H1 (cell line): Measurements from ENCODE around the gene SBF2. TPM values are rescaled to one million over a fixed set of nuclear protein-coding genes. Genes with fewer than 3 reads are reported as not detected.

ENCODE experiments used
- CTCF ChIA-PET: fragments of 300-600 bp; sonication (Branson Sonifier 250); formaldehyde crosslinking; loops from one replicate; lab custom pipeline; 2021; ENCODE audit not compliant: partially characterized antibody; lab: Charles Lee
- POLR2A ChIA-PET: fragments of 300-600 bp; sonication (Branson Sonifier 250); formaldehyde crosslinking; loops from one replicate; lab custom pipeline; 2021; ENCODE audit warnings: inconsistent platforms; ENCODE audit not compliant: partially characterized antibody; lab: Charles Lee
- DNase-seq, 2 experiments: peaks; one replicate each; pipeline versions ENCODE4 v3.0.0 to v3.0.0-alpha.2; 2010 to 2022; ENCODE audit warnings: low spot score in 2 of 2, low read depth in 1 of 2, mixed read lengths in 1 of 2
- FAIRE-seq: peaks from 2 replicates; lab custom pipeline; 2011; peaks lifted over from hg19 to GRCh38; lab: Jason Lieb, UNC
- H2AFZ ChIP-seq: 2 replicates; pipeline ENCODE4 v1.8.1; 2012; ENCODE audit warnings: low read length, inconsistent platforms
- H2AK5ac ChIP-seq: 2 replicates; pipeline ENCODE4 v1.6.1; 2013; ENCODE audit warnings: low read depth, low read length
- H2BK120ac ChIP-seq: replicated peaks from 2 replicates; pipeline ENCODE3; 2013; ENCODE audit warnings: low read depth, low read length, inconsistent platforms
- H2BK12ac ChIP-seq: 2 replicates; pipeline ENCODE4 v1.6.1; 2013; ENCODE audit warnings: low read depth, low read length
- H2BK15ac ChIP-seq: 2 replicates; pipeline ENCODE4 v1.6.1; 2013; ENCODE audit warnings: low read length
- H2BK20ac ChIP-seq: 2 replicates; pipeline ENCODE4 v1.6.1; 2013; ENCODE audit warnings: low read length
- H2BK5ac ChIP-seq: 2 replicates; pipeline ENCODE4 v1.6.1; 2013; ENCODE audit warnings: low read depth, low read length
- H3K14ac ChIP-seq: 2 replicates; pipeline ENCODE4 v1.6.1; 2013; ENCODE audit warnings: inconsistent platforms; ENCODE audit not compliant: insufficient read length
- H3K18ac ChIP-seq: 2 replicates; pipeline ENCODE4 v1.6.1; 2013; ENCODE audit warnings: low read length; ENCODE audit errors: extremely low read depth
- H3K23ac ChIP-seq: 2 replicates; pipeline ENCODE4 v1.6.1; 2013; ENCODE audit warnings: inconsistent platforms; ENCODE audit not compliant: insufficient read length
- H3K23me2 ChIP-seq: 2 replicates; pipeline ENCODE4 v1.6.1; 2013; ENCODE audit warnings: low read depth, low read length
- H3K27ac ChIP-seq: 2 replicates; pipeline ENCODE4 v1.6.1; 2011; ENCODE audit warnings: low read depth, low read length, inconsistent platforms
- H3K27me3 ChIP-seq, 4 experiments: replicated peaks in 1 of 4; 1 replicate in 1 of 4; 2 replicates in 3 of 4; pipeline versions ENCODE4 v1.6.1 to v1.8.1; 2011 to 2013; ENCODE audit warnings: low read length in 3 of 4, mild to moderate bottlenecking in 3 of 4, inconsistent platforms in 2 of 4, mixed read lengths in 2 of 4, moderate library complexity in 1 of 4; ENCODE audit not compliant: control insufficient read depth in 3 of 4, insufficient read depth in 3 of 4; ENCODE audit errors: extremely low read depth in 1 of 4
- H3K36me3 ChIP-seq, 4 experiments: 2 replicates each; pipeline versions ENCODE4 v1.6.1 to v1.8.1; 2011 to 2013; ENCODE audit warnings: mild to moderate bottlenecking in 4 of 4, low read length in 3 of 4, moderate library complexity in 2 of 4, control low read depth in 1 of 4, inconsistent platforms in 1 of 4; ENCODE audit not compliant: insufficient read depth in 4 of 4, control insufficient read depth in 2 of 4
- H3K4ac ChIP-seq: replicated peaks from 2 replicates; pipeline ENCODE3; 2013; ENCODE audit warnings: low read length, low read depth, mixed read lengths, inconsistent platforms; ENCODE audit not compliant: insufficient read length
- H3K4me1 ChIP-seq, 4 experiments: replicated peaks in 1 of 4; 1 replicate in 1 of 4; 2 replicates in 3 of 4; pipeline versions ENCODE4 v1.6.1 to v1.8.1; 2011 to 2013; ENCODE audit warnings: low read length in 3 of 4, inconsistent platforms in 2 of 4, mixed read lengths in 1 of 4; ENCODE audit not compliant: insufficient read depth in 4 of 4, control insufficient read depth in 3 of 4
- H3K4me2 ChIP-seq, 2 experiments: 2 replicates each; pipeline versions ENCODE4 v1.6.1 to v1.8.1; 2011 to 2013; ENCODE audit warnings: low read depth in 2 of 2, low read length in 2 of 2, control low read depth in 1 of 2, inconsistent platforms in 1 of 2, mild to moderate bottlenecking in 1 of 2; ENCODE audit not compliant: insufficient read depth in 1 of 2
- H3K4me3 ChIP-seq, 4 experiments: fragments of 200-600, 300-600 bp in 1 of 4; sonication (generic), shearing (Covaris generic), sonication (Bioruptor Twin) in 1 of 4; 2 replicates each; pipeline versions ENCODE4 v1.5.1 to v1.8.1; 2011 to 2016; ENCODE audit warnings: low read length in 4 of 4, low read depth in 3 of 4, control low read depth in 2 of 4, inconsistent platforms in 2 of 4, mild to moderate bottlenecking in 2 of 4, mixed read lengths in 1 of 4, moderate library complexity in 1 of 4; ENCODE audit not compliant: insufficient read depth in 2 of 4; ENCODE audit errors: extremely low read depth in 1 of 4
- H3K56ac ChIP-seq: replicated peaks from 2 replicates; pipeline ENCODE3; 2013; ENCODE audit warnings: low read depth, mild to moderate bottlenecking, mixed read lengths, low read length, inconsistent platforms; ENCODE audit not compliant: insufficient read length
- H3K79me1 ChIP-seq: 2 replicates; pipeline ENCODE4 v1.6.1; 2013; ENCODE audit warnings: low read depth, low read length, control low read depth
- H3K79me2 ChIP-seq, 2 experiments: 2 replicates each; pipeline versions ENCODE4 v1.6.1 to v1.8.1; 2012 to 2013; ENCODE audit warnings: low read length in 2 of 2, mild to moderate bottlenecking in 2 of 2, inconsistent platforms in 1 of 2; ENCODE audit not compliant: insufficient read depth in 2 of 2, control insufficient read depth in 1 of 2
- H3K9ac ChIP-seq, 4 experiments: replicated peaks in 1 of 4; 1 replicate in 1 of 4; 2 replicates in 3 of 4; pipeline versions ENCODE4 v1.6.1 to v1.8.1; 2011 to 2013; ENCODE audit warnings: low read depth in 3 of 4, low read length in 3 of 4, control low read depth in 2 of 4, mild to moderate bottlenecking in 2 of 4, moderate library complexity in 2 of 4, inconsistent platforms in 1 of 4; ENCODE audit errors: extremely low read depth in 1 of 4
- H3K9me3 ChIP-seq, 2 experiments: 2 replicates each; pipeline versions ENCODE4 v1.6.1 to v1.8.1; 2012 to 2013; ENCODE audit warnings: mild to moderate bottlenecking in 2 of 2, moderate library complexity in 2 of 2, control low read depth in 1 of 2, inconsistent platforms in 1 of 2, low read depth in 1 of 2, low read length in 1 of 2, mixed read lengths in 1 of 2; ENCODE audit not compliant: insufficient read depth in 2 of 2
- H4K20me1 ChIP-seq, 2 experiments: replicated peaks in 1 of 2; 2 replicates each; pipeline versions ENCODE3 to v1.8.1; 2011 to 2013; ENCODE audit warnings: inconsistent platforms in 2 of 2, low read length in 2 of 2, mild to moderate bottlenecking in 1 of 2; ENCODE audit not compliant: insufficient read depth in 2 of 2, control insufficient read depth in 1 of 2
- H4K5ac ChIP-seq: 2 replicates; pipeline ENCODE4 v1.6.1; 2013; ENCODE audit warnings: low read length, low read depth, mixed read lengths, inconsistent platforms; ENCODE audit not compliant: insufficient read length
- H4K8ac ChIP-seq: 2 replicates; pipeline ENCODE4 v1.8.0; 2013; ENCODE audit warnings: mild to moderate bottlenecking, moderate library complexity, low read length, inconsistent platforms; ENCODE audit not compliant: insufficient read depth; ENCODE audit errors: extremely low read depth
- H4K91ac ChIP-seq: replicated peaks from 2 replicates; pipeline ENCODE3; 2013; ENCODE audit warnings: low read length, mixed read lengths, inconsistent platforms; ENCODE audit not compliant: insufficient read length
- CBX8 ChIP-seq: fragments of 300-800, 300-1000 bp; sonication (generic); IDR thresholded peaks from 2 replicates; pipeline ENCODE4 v1.7.1; 2016; ENCODE audit warnings: low read depth, low read length, borderline replicate concordance
- EZH2 ChIP-seq: fragments of 200-600 bp; sonication (generic); IDR thresholded peaks from 2 replicates; pipeline ENCODE4 v1.7.1; 2012; ENCODE audit warnings: low read depth, mild to moderate bottlenecking, moderate library complexity, low read length, inconsistent platforms; ENCODE audit not compliant: severe bottlenecking
- JUN ChIP-seq: IDR thresholded peaks from 2 replicates; pipeline ENCODE4 v1.6.1; 2011; ENCODE audit warnings: low read depth, mild to moderate bottlenecking, improper control_type of control experiment, low read length
- JUND ChIP-seq: IDR thresholded peaks from 2 replicates; pipeline ENCODE4 v1.6.1; 2011; ENCODE audit warnings: mild to moderate bottlenecking, improper control_type of control experiment, low read length
- NRF1 ChIP-seq: IDR thresholded peaks from 2 replicates; pipeline ENCODE4 v1.6.1; 2011; ENCODE audit warnings: mild to moderate bottlenecking, low read depth, low read length, improper control_type of control experiment
- POLR2A ChIP-seq, 2 experiments: IDR thresholded peaks; 1 replicate in 1 of 2; 2 replicates in 1 of 2; pipeline ENCODE4 v1.6.1; 2011; ENCODE audit warnings: low read depth in 2 of 2, low read length in 2 of 2, mild to moderate bottlenecking in 2 of 2; ENCODE audit errors: control extremely low read depth in 1 of 2
- POLR2AphosphoS5 ChIP-seq: IDR thresholded peaks from 2 replicates; pipeline ENCODE4 v1.6.1; 2011; ENCODE audit warnings: low read depth, low read length
- RNF2 ChIP-seq: fragments of 200-900, 300-1000 bp; sonication (generic); IDR thresholded peaks from 2 replicates; pipeline ENCODE4 v1.7.1; 2016; ENCODE audit warnings: borderline replicate concordance, low read depth, mild to moderate bottlenecking, antibody characterized with exemption, low read length; ENCODE audit not compliant: poor library complexity, severe bottlenecking; ENCODE audit errors: missing control alignments
- ZNF274 ChIP-seq: IDR thresholded peaks from 2 replicates; pipeline ENCODE4 v1.7.0; 2012; ENCODE audit warnings: low read length, borderline replicate concordance; ENCODE audit errors: extremely low read depth
- WGBS, 2 experiments: shearing (Covaris generic) in 1 of 2; methylation state at CpG; one replicate each; pipeline versions ENCODE4 v1.1.6 to v1.1.7; 2013 to 2015; ENCODE audit warnings: low lambda C conversion rate in 2 of 2, mixed read lengths in 2 of 2, inconsistent platforms in 1 of 2, low coverage in 1 of 2, missing lambda C conversion rate in 1 of 2; ENCODE audit not compliant: insufficient replicate concordance in 2 of 2, insufficient coverage in 1 of 2, insufficient read length in 1 of 2; ENCODE audit errors: extremely low coverage in 1 of 2, missing lambda C conversion rate in 1 of 2; 5-methylcytosine and 5-hydroxymethylcytosine counted together
- polyA plus RNA-seq, 7 experiments: library from polyadenylated mRNA; depleted of rRNA in 3 of 7; stranded (reverse) in 5 of 7; unstranded in 2 of 7; fragments of >200 nt in 5 of 7; fragments of 200-250 nt in 2 of 7; gene quantifications; 1 replicate in 5 of 7; 2 replicates in 1 of 7; 4 replicates in 1 of 7; pipeline versions ENCODE4 v1.2.1 to v1.2.3, GENCODE V29; 2011 to 2013; ENCODE audit warnings: missing spikeins in 2 of 7, mixed read lengths in 2 of 7
- total RNA-seq: library from RNA; stranded (reverse); fragmentation: NEBNext Ultra II Directional; extraction: Animal tissue kit (Norgen Biotek cat#: 25700); gene quantifications from 2 replicates; pipeline ENCODE4 v1.2.1, GENCODE V29; 2021
- TF ChIP-seq, protein P1 (sequence below): IDR thresholded peaks from 2 replicates; pipeline ENCODE4 v1.6.1; 2011; ENCODE audit warnings: low read depth, mild to moderate bottlenecking, low read length; ENCODE audit not compliant: insufficient read depth
- TF ChIP-seq, protein P2 (sequence below): IDR thresholded peaks from 2 replicates; pipeline ENCODE4 v1.6.1; 2011; ENCODE audit warnings: low read length, improper control_type of control experiment

Gene SBF2
- total and polyA plus RNA-seq, 2 of the 8 experiments (the other 6 are each of a cell fraction or from before 2014, with no cell fraction given) = 36.7 to 50.5 TPM

DNA sequence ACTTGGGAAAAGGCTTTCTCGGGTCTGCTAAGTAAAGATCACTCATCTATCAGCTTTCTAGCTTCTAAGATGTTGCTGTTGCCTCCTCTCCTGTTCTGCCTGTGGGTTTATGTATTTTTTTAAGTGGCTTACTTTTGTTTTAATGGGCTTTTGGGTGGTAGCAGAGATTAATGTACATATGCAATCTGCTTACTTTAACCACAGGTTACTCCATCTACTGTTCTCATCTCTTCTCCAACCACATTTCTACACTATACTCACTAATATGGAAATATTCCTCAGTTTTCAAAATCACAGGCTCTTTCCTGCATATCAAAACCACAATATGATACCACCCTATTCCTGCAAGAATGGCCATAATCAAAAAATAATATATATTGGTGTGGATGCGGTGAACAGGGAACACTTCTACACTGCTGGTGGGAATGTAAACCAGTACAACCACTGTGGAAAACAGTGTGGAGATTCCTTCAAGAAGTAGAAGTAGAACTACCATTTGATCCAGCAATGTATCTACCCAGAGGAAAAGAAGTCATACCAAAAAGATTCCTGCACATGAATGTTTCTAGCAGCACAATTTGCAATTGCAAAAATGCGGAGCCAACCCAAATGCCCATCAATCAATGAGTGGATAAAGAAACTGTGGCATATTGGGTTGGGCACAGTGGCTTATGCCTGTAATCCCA is 341.4 kb downstream of the SBF2 start:
- Histone ChIP-seq H3K27ac (no peak overlapping the region), H3K79me2 (no peaks in the 10 kb centered on the region), H3K27me3 (no peaks in the 10 kb centered on the region), H4K91ac (no peak overlapping the region), H2BK120ac (no peak overlapping the region), H3K4ac (no peak overlapping the region), H4K5ac (no peak overlapping the region), H3K23ac (no peak overlapping the region), H2BK5ac (no peak overlapping the region), H3K23me2 (no peaks in the 10 kb centered on the region; the same call in 1 of the 2 replicates), H3K9ac (no peak overlapping the region), H3K79me1 (no peaks in the 10 kb centered on the region), H4K8ac (no peak overlapping the region), H3K18ac (no peak overlapping the region), H3K4me1 (no peaks in the 10 kb centered on the region), H2BK15ac (no peak overlapping the region), H3K36me3 (no peaks in the 10 kb centered on the region), H3K14ac (no peak overlapping the region), H3K4me2 (no peak overlapping the region), H4K20me1 (no peaks in the 10 kb centered on the region), H3K56ac (no peak overlapping the region), H2AFZ (no peak overlapping the region), H2BK20ac (no peak overlapping the region), H2BK12ac (no peak overlapping the region), H2AK5ac (no peak overlapping the region), H3K4me3 (no peak overlapping the region), H3K9me3 (no peaks in the 10 kb centered on the region)
- ChIA-PET CTCF (interaction anchor here (2.3 kb wide), 1 partner anchor 20 kb away, joined by 6 read pairs; no protein-coding TSS in a partner anchor), POLR2A (interaction anchor here (1.0 kb wide), 1 partner anchor 108 kb away, joined by 3 read pairs; no protein-coding TSS in a partner anchor)
- WGBS, 2 experiments = 89% methylated on average over 3 of the region's 3 CpGs; no CpG with 5 or more reads in 1 of the 2 experiments
- FAIRE-seq = no peak
- DNase-seq = no peak
- no peak for TF ChIP-seq CBX8
- no peak for TF ChIP-seq EZH2
- TF ChIP-seq POLR2AphosphoS5 = no peak
- TF ChIP-seq, protein P1, sequence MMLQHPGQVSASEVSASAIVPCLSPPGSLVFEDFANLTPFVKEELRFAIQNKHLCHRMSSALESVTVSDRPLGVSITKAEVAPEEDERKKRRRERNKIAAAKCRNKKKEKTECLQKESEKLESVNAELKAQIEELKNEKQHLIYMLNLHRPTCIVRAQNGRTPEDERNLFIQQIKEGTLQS = no peak
- TF ChIP-seq, protein P2, sequence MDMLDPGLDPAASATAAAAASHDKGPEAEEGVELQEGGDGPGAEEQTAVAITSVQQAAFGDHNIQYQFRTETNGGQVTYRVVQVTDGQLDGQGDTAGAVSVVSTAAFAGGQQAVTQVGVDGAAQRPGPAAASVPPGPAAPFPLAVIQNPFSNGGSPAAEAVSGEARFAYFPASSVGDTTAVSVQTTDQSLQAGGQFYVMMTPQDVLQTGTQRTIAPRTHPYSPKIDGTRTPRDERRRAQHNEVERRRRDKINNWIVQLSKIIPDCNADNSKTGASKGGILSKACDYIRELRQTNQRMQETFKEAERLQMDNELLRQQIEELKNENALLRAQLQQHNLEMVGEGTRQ = no peak
- no peak for TF ChIP-seq JUND
- no peak for TF ChIP-seq POLR2A (IDR thresholded peaks at IDR 0.05; ENCODE audit: control extremely low read depth in 1 of 2, low read depth in 2 of 2, low read length in 2 of 2)
- no peak for TF ChIP-seq JUN
- TF ChIP-seq ZNF274 = no peak
- TF ChIP-seq NRF1 = no peak
- no peak for TF ChIP-seq RNF2
